HG03135 (cell line): ENCODE data around the gene SPIB.
"Not testable (repeated sequence)": the region's sequence is repeated elsewhere in the genome, so short reads cannot be mapped to it uniquely, and the experiment has no call there.

Source experiments
- ATAC-seq: cut with Tn5 transposase; IDR thresholded peaks from one replicate; pipeline ENCODE4 v1.9.1; 2021; ENCODE audit warnings: mild to moderate bottlenecking, moderate library complexity; ENCODE audit not compliant: unreplicated experiment

The SPIB gene

GRCh38 chr19:50435221-50435620, 16.5 kb downstream of the SPIB start:
- no peak for ATAC-seq

- no peak for ATAC-seq
Observed at GRCh38 chr19:50435627-50436026, 16.9 kb downstream of the SPIB start.

GRCh38 chr19:50437862-50438449, 19.2 kb downstream of the SPIB start:
- ATAC-seq: no peak

GRCh38 chr19:50439130-50439529, 20.4 kb downstream of the SPIB start:
- not testable (repeated sequence) for ATAC-seq

- no peak for ATAC-seq
Observed at GRCh38 chr19:50444059-50444458, 25.3 kb downstream of the SPIB start.

GRCh38 chr19:50447053-50447452, 28.3 kb downstream of the SPIB start:
- ATAC-seq: no peak

GRCh38 chr19:50447750-50448149, 29.0 kb downstream of the SPIB start:
- no peak for ATAC-seq

GRCh38 chr19:50449236-50449899, 30.6 kb downstream of the SPIB start:
- no peak for ATAC-seq

GRCh38 chr19:50450369-50451222, 31.9 kb downstream of the SPIB start:
- ATAC-seq: no peak

- ATAC-seq: no peak
Observed at GRCh38 chr19:50451223-50451534, 32.4 kb downstream of the SPIB start.

- no peak for ATAC-seq
Observed at GRCh38 chr19:50453243-50453642, 34.5 kb downstream of the SPIB start.

GRCh38 chr19:50455992-50456391, 37.3 kb downstream of the SPIB start:
- no peak for ATAC-seq

- no peak for ATAC-seq
Observed at GRCh38 chr19:50457300-50457699, 38.6 kb downstream of the SPIB start.

- no peak for ATAC-seq
Observed at GRCh38 chr19:50458396-50459066, 39.8 kb downstream of the SPIB start.

- no peak for ATAC-seq
Observed at GRCh38 chr19:50459067-50459456, 40.3 kb downstream of the SPIB start.

GRCh38 chr19:50459638-50460037, 40.9 kb downstream of the SPIB start:
- ATAC-seq: no peak

GRCh38 chr19:50460161-50460765, 41.5 kb downstream of the SPIB start:
- ATAC-seq: no peak

- peak; percentile 52 for ATAC-seq
Observed at GRCh38 chr19:50461066-50461875, 42.5 kb downstream of the SPIB start.

GRCh38 chr19:50462970-50463369, 44.2 kb downstream of the SPIB start:
- no peak for ATAC-seq

- no peak for ATAC-seq
Observed at GRCh38 chr19:50464348-50464747, 45.6 kb downstream of the SPIB start.
